GM12875 (cell line): ENCODE measurements around the gene TPD52L1.

Source experiments
- H3K4me3 ChIP-seq: one replicate; pipeline ENCODE4 v1.5.1; 2011; ENCODE audit warnings: low read depth, low read length, control low read depth
- CTCF ChIP-seq: IDR thresholded peaks from 2 replicates; pipeline ENCODE4 v1.5.1; 2011; ENCODE audit warnings: low read depth, mild to moderate bottlenecking, control low read depth, inconsistent platforms, low read length, moderate library complexity, borderline replicate concordance; ENCODE audit not compliant: insufficient read depth

Gene TPD52L1

GRCh38 chr6:125254321-125254720, 100.7 kb downstream of the TPD52L1 start:
- no peak for TF ChIP-seq CTCF

GRCh38 chr6:125255201-125255600, 101.6 kb downstream of the TPD52L1 start:
- no peak for TF ChIP-seq CTCF
- H3K4me3 ChIP-seq = no peak overlapping the region

More at GRCh38 chr6:125254321-125254720, 100.7 kb downstream of the TPD52L1 start:
- H3K4me3 ChIP-seq = no peak overlapping the region

- no peak for TF ChIP-seq CTCF
- no peak overlapping the region for H3K4me3 ChIP-seq
Observed at GRCh38 chr6:125257351-125257750, 103.8 kb downstream of the TPD52L1 start.

GRCh38 chr6:125258651-125259353, 105.2 kb downstream of the TPD52L1 start:
- TF ChIP-seq CTCF = no peak

GRCh38 chr6:125259354-125259736, 105.8 kb downstream of the TPD52L1 start:
- H3K4me3 ChIP-seq = no peak overlapping the region
- no peak for TF ChIP-seq CTCF

More at GRCh38 chr6:125258651-125259353, 105.2 kb downstream of the TPD52L1 start:
- H3K4me3 ChIP-seq = no peak overlapping the region

GRCh38 chr6:125262016-125263013, 108.7 kb downstream of the TPD52L1 start:
- no peak for TF ChIP-seq CTCF
- H3K4me3 ChIP-seq = no peak overlapping the region
